Neuron (in vitro differentiated cells): ENCODE measurements around the gene OIT3.
"Not testable (repeated sequence)": the region's sequence is repeated elsewhere in the genome, so short reads cannot be mapped to it uniquely, and the experiment has no call there.

Experiments used
- H2AFZ ChIP-seq: one replicate; pipeline ENCODE4 v1.6.1; 2013; ENCODE audit warnings: low read depth, mild to moderate bottlenecking, inconsistent platforms, low read length, moderate library complexity
- H3K27me3 ChIP-seq: one replicate; pipeline ENCODE4 v1.6.1; 2013; ENCODE audit warnings: low read length; ENCODE audit not compliant: insufficient read depth
- H3K36me3 ChIP-seq: one replicate; pipeline ENCODE4 v1.6.1; 2013; ENCODE audit warnings: low read length; ENCODE audit not compliant: insufficient read depth
- H3K4me1 ChIP-seq: one replicate; pipeline ENCODE4 v1.6.1; 2013; ENCODE audit warnings: low read length; ENCODE audit not compliant: insufficient read depth
- H3K4me3 ChIP-seq: 2 replicates; pipeline ENCODE4 v1.5.1; 2013; ENCODE audit warnings: mild to moderate bottlenecking, low read length, moderate library complexity
- H3K9me3 ChIP-seq: one replicate; pipeline ENCODE4 v1.6.1; 2013; ENCODE audit warnings: low read length

The OIT3 gene

GRCh38 chr10:72883861-72884260, 9.7 kb upstream of the OIT3 start:
- H3K4me1 ChIP-seq: peaks cover 13% of the 10 kb centered on the region
- no peak overlapping the region for H3K4me3 ChIP-seq
- no peak overlapping the region for H2AFZ ChIP-seq
- H3K27me3 ChIP-seq: no peaks in the 10 kb centered on the region
- H3K36me3 ChIP-seq: peaks cover 10% of the 10 kb centered on the region
- H3K9me3 ChIP-seq: peaks cover 6% of the 10 kb centered on the region

DNA sequence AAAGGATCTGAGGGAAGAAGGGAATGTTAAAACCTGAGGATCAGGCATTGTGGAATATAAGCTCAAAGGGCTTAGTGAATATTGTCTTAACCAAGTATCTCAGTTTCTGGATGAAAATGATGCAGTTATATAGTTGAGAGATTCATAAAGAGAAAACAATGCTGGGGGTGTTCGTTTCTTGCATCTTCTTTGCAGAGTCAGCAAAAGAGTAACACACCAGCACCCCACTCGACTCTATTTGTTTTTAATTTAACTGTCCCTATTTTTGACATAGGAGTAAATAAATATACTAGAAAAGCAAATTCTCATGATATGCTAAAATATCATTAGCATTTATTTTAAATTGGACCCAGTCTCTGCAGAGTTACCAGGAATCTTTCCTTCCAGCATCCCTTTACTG, 7.6 kb upstream of the OIT3 start:
- Histone ChIP-seq H3K9me3 (no peaks in the 10 kb centered on the region), H3K36me3 (peaks cover 10% of the 10 kb centered on the region), H3K4me1 (peaks cover 13% of the 10 kb centered on the region), H3K4me3 (no peak overlapping the region), H3K27me3 (no peaks in the 10 kb centered on the region), H2AFZ (no peak overlapping the region)

DNA sequence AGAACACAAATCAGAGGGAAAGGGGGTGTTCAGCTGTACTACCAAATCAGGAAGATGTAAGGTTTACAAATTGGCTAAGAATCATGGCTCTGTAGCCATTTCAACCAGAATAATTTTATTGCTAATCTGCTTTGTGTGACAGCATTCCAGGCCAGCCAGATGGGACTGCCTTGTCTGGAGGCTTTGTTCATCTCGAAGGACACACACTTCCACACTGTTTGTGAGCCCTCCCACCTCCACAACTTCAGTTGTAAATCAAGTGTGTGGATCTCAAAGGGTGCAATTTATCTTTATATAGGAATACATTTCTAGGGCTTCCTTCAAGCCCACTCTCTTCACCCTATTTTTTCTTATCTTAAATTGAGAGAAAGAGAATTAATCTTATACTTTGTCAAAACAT, 6.9 kb upstream of the OIT3 start:
- Histone ChIP-seq H3K9me3 (no peaks in the 10 kb centered on the region), H3K4me3 (no peak overlapping the region), H3K27me3 (no peaks in the 10 kb centered on the region), H3K36me3 (peaks cover 10% of the 10 kb centered on the region), H2AFZ (no peak overlapping the region), H3K4me1 (peaks cover 13% of the 10 kb centered on the region)

DNA sequence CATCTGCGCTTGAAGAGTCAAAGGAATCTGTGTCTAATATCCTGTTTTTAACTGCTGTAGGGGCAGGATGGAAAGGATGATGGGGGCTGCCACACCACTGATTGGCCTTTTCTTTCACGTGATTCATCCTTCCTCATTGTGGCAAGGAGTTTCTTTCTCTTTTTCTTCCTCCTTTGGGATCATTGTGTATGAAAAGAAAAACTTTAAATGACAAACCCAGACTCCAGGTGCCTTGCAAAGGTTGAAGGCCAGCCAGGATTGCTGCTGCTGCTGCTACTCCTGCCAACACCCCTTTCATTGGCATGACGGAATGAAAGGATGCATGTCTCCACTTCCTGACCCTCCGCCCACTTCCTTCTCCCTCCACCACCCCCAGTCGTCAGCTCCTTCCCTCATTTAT, 6.5 kb upstream of the OIT3 start:
- H3K36me3 ChIP-seq: peaks cover 10% of the 10 kb centered on the region

GRCh38 chr10:72888151-72888638, 5.3 kb upstream of the OIT3 start:
- no peak overlapping the region for H2AFZ ChIP-seq
- H3K4me3 ChIP-seq: no peak overlapping the region
- H3K36me3 ChIP-seq: peaks cover 10% of the 10 kb centered on the region
- peaks cover 13% of the 10 kb centered on the region for H3K4me1 ChIP-seq
- no peaks in the 10 kb centered on the region for H3K27me3 ChIP-seq
- H3K9me3 ChIP-seq: no peaks in the 10 kb centered on the region

More for the DNA sequence above, 6.5 kb upstream of the OIT3 start:
- H2AFZ ChIP-seq: no peak overlapping the region
- H3K4me3 ChIP-seq: no peak overlapping the region
- no peaks in the 10 kb centered on the region for H3K9me3 ChIP-seq
- no peaks in the 10 kb centered on the region for H3K27me3 ChIP-seq
- H3K4me1 ChIP-seq: peaks cover 13% of the 10 kb centered on the region

DNA sequence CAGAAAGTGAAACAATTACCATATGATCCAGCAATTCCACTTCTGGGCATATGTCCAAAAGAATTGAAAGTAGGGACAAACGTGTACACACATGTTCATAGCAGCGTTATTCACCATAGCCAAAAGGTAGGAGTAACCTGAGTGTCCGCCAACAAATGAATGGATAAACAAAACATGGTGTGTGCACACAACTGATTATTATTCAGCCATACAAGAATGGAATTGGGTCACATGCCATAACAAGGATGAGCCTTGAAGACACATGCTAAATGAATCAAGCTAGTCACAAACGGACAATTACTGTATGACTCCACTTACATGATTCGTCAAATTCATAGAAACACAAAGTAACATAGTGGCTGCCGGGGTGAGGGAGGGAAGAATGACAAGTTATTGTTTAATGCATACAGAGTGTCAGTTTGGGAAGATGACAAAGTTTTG, 4.1 kb upstream of the OIT3 start:
- no peaks in the 10 kb centered on the region for H3K9me3 ChIP-seq
- H3K36me3 ChIP-seq: peaks cover 10% of the 10 kb centered on the region
- H2AFZ ChIP-seq: no peak overlapping the region
- no peaks in the 10 kb centered on the region for H3K27me3 ChIP-seq
- H3K4me1 ChIP-seq: peaks cover 13% of the 10 kb centered on the region
- H3K4me3 ChIP-seq: no peak overlapping the region

DNA sequence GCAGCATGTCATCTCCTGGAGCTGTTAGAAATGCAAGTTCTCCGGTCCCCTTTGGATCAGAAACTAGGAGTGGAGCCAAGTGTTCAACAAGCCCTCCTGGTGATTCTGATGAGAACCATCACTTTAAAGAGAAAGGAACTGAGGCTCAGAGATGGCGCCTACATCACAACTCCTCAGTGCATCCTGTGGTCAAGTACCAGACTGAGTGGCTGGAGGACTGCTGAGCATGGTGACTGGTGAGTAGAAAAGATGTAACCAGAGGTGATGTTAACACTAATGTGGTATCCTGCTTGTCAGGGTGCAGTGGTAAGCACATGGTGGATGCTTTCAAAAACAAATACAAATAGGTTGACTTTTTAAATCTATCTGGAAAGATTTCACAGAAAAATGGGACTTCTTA, 3.5 kb upstream of the OIT3 start:
- H2AFZ ChIP-seq: no peak overlapping the region
- H3K27me3 ChIP-seq: no peaks in the 10 kb centered on the region
- peaks cover 13% of the 10 kb centered on the region for H3K4me1 ChIP-seq
- no peaks in the 10 kb centered on the region for H3K9me3 ChIP-seq
- no peak overlapping the region for H3K4me3 ChIP-seq
- H3K36me3 ChIP-seq: peaks cover 10% of the 10 kb centered on the region

DNA sequence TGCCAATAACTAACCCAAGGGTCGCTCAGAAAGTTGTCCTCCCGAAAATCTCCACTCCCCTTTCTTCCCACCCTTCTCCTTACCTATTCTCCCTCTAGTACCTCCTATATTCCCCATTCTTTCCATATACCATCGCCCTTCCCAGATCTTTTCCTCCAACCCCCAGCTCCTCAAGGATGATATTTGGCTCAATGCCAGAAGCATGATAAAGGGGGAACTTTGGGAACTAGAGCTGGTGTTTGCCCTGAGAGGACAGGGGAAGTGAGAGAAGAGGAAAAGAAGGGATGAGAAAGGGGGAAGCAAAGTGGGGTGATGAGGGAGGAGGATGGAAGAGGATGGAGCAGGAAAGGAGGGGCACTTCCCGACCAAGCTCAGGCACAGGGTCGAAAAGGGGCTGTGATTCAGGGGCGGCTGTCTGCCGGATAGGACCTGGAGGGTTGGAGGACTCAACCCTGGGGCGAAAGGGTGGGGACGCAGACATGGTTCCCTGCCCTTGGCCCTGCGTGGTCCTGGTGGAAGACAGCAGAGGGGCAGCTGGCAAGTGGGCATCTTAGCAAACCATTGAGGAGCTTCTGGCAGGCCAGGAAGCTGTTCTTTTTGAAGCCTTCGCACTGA, 1.8 kb downstream of the OIT3 start:
- Histone ChIP-seq H3K4me1 (no peaks in the 10 kb centered on the region), H3K27me3 (peaks cover 3% of the 10 kb centered on the region), H3K4me3 (no peak overlapping the region), H3K9me3 (no peaks in the 10 kb centered on the region), H2AFZ (no peak overlapping the region), H3K36me3 (no peaks in the 10 kb centered on the region)

- H3K4me3 ChIP-seq: no peak overlapping the region
- H3K4me1 ChIP-seq: no peaks in the 10 kb centered on the region
- no peak overlapping the region for H2AFZ ChIP-seq
- peaks cover 3% of the 10 kb centered on the region for H3K27me3 ChIP-seq
- H3K36me3 ChIP-seq: no peaks in the 10 kb centered on the region
- no peaks in the 10 kb centered on the region for H3K9me3 ChIP-seq
Observed at GRCh38 chr10:72898616-72899015, 5.1 kb downstream of the OIT3 start.

- Histone ChIP-seq H3K9me3 (no peaks in the 10 kb centered on the region), H3K36me3 (no peaks in the 10 kb centered on the region), H2AFZ (no peak overlapping the region), H3K4me1 (no peaks in the 10 kb centered on the region), H3K4me3 (no peak overlapping the region), H3K27me3 (peaks cover 3% of the 10 kb centered on the region)
Observed at GRCh38 chr10:72899545-72899944, 6.0 kb downstream of the OIT3 start.

GRCh38 chr10:72903941-72904446, 10.5 kb downstream of the OIT3 start:
- not testable (repeated sequence) for H3K9me3 ChIP-seq

GRCh38 chr10:72904806-72905205, 11.3 kb downstream of the OIT3 start:
- Histone ChIP-seq H3K4me1 (no peaks in the 10 kb centered on the region), H3K9me3 (no peaks in the 10 kb centered on the region), H2AFZ (no peak overlapping the region), H3K4me3 (no peak overlapping the region), H3K36me3 (no peaks in the 10 kb centered on the region), H3K27me3 (no peaks in the 10 kb centered on the region)

More at GRCh38 chr10:72903941-72904446, 10.5 kb downstream of the OIT3 start:
- not testable (repeated sequence) for H3K27me3 ChIP-seq, H3K4me1 ChIP-seq, H3K36me3 ChIP-seq, H2AFZ ChIP-seq, H3K4me3 ChIP-seq

DNA sequence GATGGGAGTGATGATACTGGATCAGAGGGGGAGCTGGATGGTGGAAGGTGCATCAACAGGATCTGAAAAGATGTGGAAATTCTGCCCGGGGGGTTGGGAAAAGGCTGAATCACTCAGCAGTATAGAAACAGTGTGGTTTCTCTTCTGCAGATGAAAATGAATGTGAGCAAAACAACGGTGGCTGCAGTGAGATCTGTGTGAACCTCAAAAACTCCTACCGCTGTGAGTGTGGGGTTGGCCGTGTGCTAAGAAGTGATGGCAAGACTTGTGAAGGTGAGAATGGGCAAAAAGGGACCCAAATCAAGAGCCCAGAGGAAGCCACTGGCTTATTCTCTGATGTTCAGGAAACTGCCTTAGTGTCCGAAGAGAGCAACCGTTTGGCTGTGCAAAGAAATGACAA, 12.9 kb downstream of the OIT3 start:
- H3K9me3 ChIP-seq: no peaks in the 10 kb centered on the region
- no peaks in the 10 kb centered on the region for H3K4me1 ChIP-seq
- no peaks in the 10 kb centered on the region for H3K27me3 ChIP-seq
- no peak overlapping the region for H2AFZ ChIP-seq
- H3K36me3 ChIP-seq: no peaks in the 10 kb centered on the region
- H3K4me3 ChIP-seq: no peak overlapping the region

- H2AFZ ChIP-seq: no peak overlapping the region
- H3K27me3 ChIP-seq: no peaks in the 10 kb centered on the region
- no peak overlapping the region for H3K4me3 ChIP-seq
- no peaks in the 10 kb centered on the region for H3K9me3 ChIP-seq
- H3K4me1 ChIP-seq: no peaks in the 10 kb centered on the region
- no peaks in the 10 kb centered on the region for H3K36me3 ChIP-seq
Observed at GRCh38 chr10:72910705-72911104, 17.2 kb downstream of the OIT3 start.
